ENCODE data around the gene ZNF467. TPM values are rescaled to one million over a fixed set of nuclear protein-coding genes. Genes with fewer than 3 reads are reported as not detected.

Gene ZNF467
- total and polyA plus RNA-seq, 2 of the 8 experiments (the other 6 are each of a cell fraction or from before 2014, with no cell fraction given): 0.50 to 0.51 TPM

- TF ChIP-seq MAFK (IDR thresholded peaks at IDR 0.05; ENCODE audit: low read depth, low read length) (no peak), JUND (IDR thresholded peaks at IDR 0.05; ENCODE audit: low read length) (no peak), EZH2 (IDR thresholded peaks at IDR 0.05; ENCODE audit: low read depth, low read length, severe bottlenecking) (no peak), NRF1 (IDR thresholded peaks at IDR 0.05; ENCODE audit: low read depth, low read length) (no peak), GTF2F1 (IDR thresholded peaks at IDR 0.05; ENCODE audit: borderline replicate concordance, low read depth, low read length) (no peak), ASH2L (IDR thresholded peaks at IDR 0.05; ENCODE audit: low read length) (peak; percentile 67), CHD2 (IDR thresholded peaks at IDR 0.05; ENCODE audit: low read length) (no peak), YY1 (IDR thresholded peaks at IDR 0.05; ENCODE audit: low read depth, low read length) (no peak), POLR2AphosphoS5 (IDR thresholded peaks at IDR 0.05; ENCODE audit: low read depth, low read length) (peak; percentile 68; the same call in 1 of the 2 replicates), NANOG (IDR thresholded peaks at IDR 0.05; ENCODE audit: insufficient read depth, low read depth, low read length, poor library complexity, severe bottlenecking) (no peak), KDM5A (IDR thresholded peaks at IDR 0.05; ENCODE audit: low read length) (0 out of 2 replicates have a peak, but pooled peaks have one; percentile 46), KDM4A (IDR thresholded peaks at IDR 0.05; ENCODE audit: low read depth, low read length, severe bottlenecking) (peak; percentile 58), TAF7 (optimal IDR thresholded peaks at IDR 0.05; ENCODE audit: borderline replicate concordance, low read depth, low read length) (no peak), POLR2A (IDR thresholded peaks at IDR 0.05; ENCODE audit: control extremely low read depth in 1 of 2, low read depth in 2 of 2, low read length in 2 of 2) (peak in 1 of 2 experiments; percentile 68; a peak in 2 of 3 replicates), JUN (IDR thresholded peaks at IDR 0.05; ENCODE audit: low read depth, low read length) (no peak), GABPA (IDR thresholded peaks at IDR 0.05; ENCODE audit: borderline replicate concordance, insufficient read depth, low read length) (no peak)
- TF ChIP-seq, protein P1, sequence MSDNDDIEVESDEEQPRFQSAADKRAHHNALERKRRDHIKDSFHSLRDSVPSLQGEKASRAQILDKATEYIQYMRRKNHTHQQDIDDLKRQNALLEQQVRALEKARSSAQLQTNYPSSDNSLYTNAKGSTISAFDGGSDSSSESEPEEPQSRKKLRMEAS (IDR thresholded peaks at IDR 0.05): peak; percentile 58
Observed at GRCh38 chr7:149714910-149715471, 58.4 kb downstream of the ZNF467 start (continued).

All from H1 (cell line).